ENCODE measurements around the gene TIMP2. TPM values are rescaled to one million over a fixed set of nuclear protein-coding genes. Genes with fewer than 3 reads are reported as not detected.
"Not testable (repeated sequence)": the region's sequence is repeated elsewhere in the genome, so short reads cannot be mapped to it uniquely, and the experiment has no call there.

Gene TIMP2
- total and polyA plus RNA-seq, 4 experiments from 2014 or later: 0.22 to 6.0 (median 5.9) TPM; not detected in 1

DNA sequence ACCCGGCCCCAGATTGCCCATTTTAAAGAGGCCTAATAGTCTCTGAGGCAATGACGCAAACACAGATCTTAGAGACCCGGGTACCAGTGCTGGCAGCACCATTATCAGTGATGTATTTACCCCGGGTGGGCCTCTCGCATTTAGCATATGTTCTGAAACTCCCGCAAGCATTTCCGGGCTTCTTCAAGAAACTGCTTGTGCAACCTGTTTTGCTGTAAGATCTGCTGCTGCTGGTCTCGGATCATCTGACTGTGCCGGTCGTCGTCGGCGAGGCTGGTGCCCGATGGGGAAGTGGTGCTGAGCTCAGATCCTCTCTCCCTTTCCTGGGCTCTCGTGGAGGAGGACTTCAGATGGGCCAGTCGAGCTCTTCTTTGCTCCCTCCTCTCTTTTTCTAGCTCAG, 34.7 kb downstream of the TIMP2 start:
- peak overlapping the region; percentile 74 to 93 (median 91) for H3K27ac Mint-ChIP-seq
- peaks cover 15 to 33% (median 26%) of the 10 kb centered on the region in 4 donors for H3K4me1 Mint-ChIP-seq
- ChIA-PET POLR2A (ENCODE audit: partially characterized antibody) (interaction anchor here (0.6 to 1.2 kb wide), 5 partner anchors 25 to 215 kb away, joined by 3 to 4 read pairs (median 3); no protein-coding TSS in a partner anchor), CTCF (ENCODE audit: partially characterized antibody) (interaction anchor here (1.5 to 4.5 kb wide), 2 partner anchors 25 to 37 kb away, joined by 7 to 18 read pairs; no protein-coding TSS in a partner anchor)
- H3K4me1 ChIP-seq (ENCODE audit: insufficient read depth, low read length): peaks cover 27% of the 10 kb centered on the region
- peaks cover 2 to 11% of the 10 kb centered on the region in 2 donors for H3K27me3 Mint-ChIP-seq
- no peaks in the 10 kb centered on the region for H3K36me3 Mint-ChIP-seq
- intact Hi-C loops (cut with micrococcal nuclease): no loop called here
- H3K27me3 ChIP-seq (ENCODE audit: insufficient read depth, low read length): no peaks in the 10 kb centered on the region
- no peak overlapping the region for H3K4me3 ChIP-seq (ENCODE audit: low read length in 2 of 2)
- H3K36me3 ChIP-seq (ENCODE audit: insufficient read depth, low read length): no peaks in the 10 kb centered on the region
- H3K4me3 Mint-ChIP-seq: peak overlapping the region in 5 of 8 donors; percentile 35 to 76 (median 57)
- no peaks in the 10 kb centered on the region for H3K9me3 ChIP-seq (ENCODE audit: control insufficient read depth in 1 of 2, low read length in 2 of 2)
- no peak overlapping the region for H3K27ac ChIP-seq (ENCODE audit: low read depth, low read length)
- peaks cover 0 to 3% (median 0%) of the 10 kb centered on the region in 8 donors for H3K9me3 Mint-ChIP-seq
- DNase-seq: peak; percentile 60 to 71 (median 63)

DNA sequence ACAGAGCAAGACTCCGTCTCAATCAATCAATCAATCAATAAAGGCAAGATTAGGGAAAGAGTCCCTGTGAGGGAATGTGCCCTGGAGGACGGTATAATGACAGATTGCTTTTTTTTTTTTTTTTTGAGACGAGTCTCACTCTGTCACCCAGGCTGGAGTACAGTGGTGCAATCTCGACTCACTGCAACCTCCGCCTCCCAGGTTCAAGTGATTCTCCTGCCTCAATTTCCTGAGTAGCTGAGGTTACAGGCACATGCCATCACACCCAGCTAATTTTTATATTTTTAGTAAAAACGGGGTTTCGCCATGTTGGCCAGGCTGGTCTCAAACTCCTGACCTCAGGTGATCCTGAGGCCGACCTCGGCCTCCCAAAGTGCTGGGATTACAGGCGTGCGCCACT, 35.1 kb downstream of the TIMP2 start:
- H3K27me3 ChIP-seq (ENCODE audit: insufficient read depth, low read length); H3K36me3 Mint-ChIP-seq; intact Hi-C loops (cut with micrococcal nuclease); H3K9me3 Mint-ChIP-seq; DNase-seq; H3K27ac ChIP-seq (ENCODE audit: low read depth, low read length); H3K36me3 ChIP-seq (ENCODE audit: insufficient read depth, low read length); H3K4me3 ChIP-seq (ENCODE audit: low read length in 2 of 2); H3K9me3 ChIP-seq (ENCODE audit: control insufficient read depth in 1 of 2, low read length in 2 of 2): not testable (repeated sequence)
- peaks cover 2 to 11% of the 10 kb centered on the region in 2 donors for H3K27me3 Mint-ChIP-seq
- peak overlapping the region in 6 of 7 donors; percentile 74 to 93 (median 90) for H3K27ac Mint-ChIP-seq
- ChIA-PET CTCF (ENCODE audit: partially characterized antibody) (interaction anchor here (1.5 to 4.5 kb wide), 2 partner anchors 25 to 38 kb away, joined by 7 to 18 read pairs; no protein-coding TSS in a partner anchor), POLR2A (ENCODE audit: partially characterized antibody) (interaction anchor here (0.6 to 1.2 kb wide), 3 partner anchors 46 to 214 kb away, joined by 3 to 4 read pairs (median 3); no protein-coding TSS in a partner anchor)
- H3K4me1 ChIP-seq (ENCODE audit: insufficient read depth, low read length): peaks cover 27% of the 10 kb centered on the region
- peak overlapping the region in 4 of 8 donors; percentile 5 to 76 (median 60) for H3K4me3 Mint-ChIP-seq
- peaks cover 15 to 33% (median 26%) of the 10 kb centered on the region in 4 donors for H3K4me1 Mint-ChIP-seq

DNA sequence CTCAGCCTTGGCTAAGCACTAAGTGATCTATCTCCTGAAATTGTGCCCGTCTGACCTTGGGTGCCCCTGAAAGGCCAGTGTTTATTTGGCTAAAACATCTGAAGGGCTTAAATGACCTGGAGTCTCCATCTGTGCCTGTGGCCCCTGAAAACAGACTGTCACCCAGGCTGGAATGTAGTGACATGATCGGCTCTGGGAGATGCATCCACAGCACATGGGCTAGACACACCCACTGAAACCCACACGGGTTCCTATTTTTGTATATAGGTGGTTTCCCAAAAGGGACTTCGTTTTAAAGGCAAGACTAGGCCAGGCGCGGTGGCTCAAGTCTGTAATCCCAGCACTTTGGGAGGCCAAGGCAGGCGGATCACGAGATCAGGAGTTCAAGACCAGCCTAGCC, 35.7 kb downstream of the TIMP2 start:
- no peaks in the 10 kb centered on the region for H3K36me3 Mint-ChIP-seq
- intact Hi-C loops (cut with micrococcal nuclease): no loop called here
- peak overlapping the region in 6 of 7 donors; percentile 34 to 93 (median 90) for H3K27ac Mint-ChIP-seq
- peaks cover 27% of the 10 kb centered on the region for H3K4me1 ChIP-seq (ENCODE audit: insufficient read depth, low read length)
- H3K27me3 ChIP-seq (ENCODE audit: insufficient read depth, low read length): no peaks in the 10 kb centered on the region
- peak overlapping the region in 5 of 8 donors; percentile 17 to 65 (median 55) for H3K4me3 Mint-ChIP-seq
- no peaks in the 10 kb centered on the region for H3K9me3 ChIP-seq (ENCODE audit: control insufficient read depth in 1 of 2, low read length in 2 of 2)
- peaks cover 0 to 3% (median 0%) of the 10 kb centered on the region in 8 donors for H3K9me3 Mint-ChIP-seq
- peaks cover 15 to 33% (median 26%) of the 10 kb centered on the region in 4 donors for H3K4me1 Mint-ChIP-seq
- DNase-seq: no peak
- H3K36me3 ChIP-seq (ENCODE audit: insufficient read depth, low read length): no peaks in the 10 kb centered on the region
- CTCF ChIA-PET (ENCODE audit: partially characterized antibody): interaction anchor here (1.5 to 4.5 kb wide), 2 partner anchors 24 to 38 kb away, joined by 7 to 18 read pairs; no protein-coding TSS in a partner anchor
- POLR2A ChIA-PET (ENCODE audit: partially characterized antibody): interaction anchor here (0.6 kb wide), 1 partner anchor 214 kb away, joined by 3 read pairs; no protein-coding TSS in a partner anchor
- H3K4me3 ChIP-seq (ENCODE audit: low read length in 2 of 2): no peak overlapping the region
- no peak overlapping the region for H3K27ac ChIP-seq (ENCODE audit: low read depth, low read length)
- H3K27me3 Mint-ChIP-seq: peaks cover 2 to 11% of the 10 kb centered on the region in 2 donors

DNA sequence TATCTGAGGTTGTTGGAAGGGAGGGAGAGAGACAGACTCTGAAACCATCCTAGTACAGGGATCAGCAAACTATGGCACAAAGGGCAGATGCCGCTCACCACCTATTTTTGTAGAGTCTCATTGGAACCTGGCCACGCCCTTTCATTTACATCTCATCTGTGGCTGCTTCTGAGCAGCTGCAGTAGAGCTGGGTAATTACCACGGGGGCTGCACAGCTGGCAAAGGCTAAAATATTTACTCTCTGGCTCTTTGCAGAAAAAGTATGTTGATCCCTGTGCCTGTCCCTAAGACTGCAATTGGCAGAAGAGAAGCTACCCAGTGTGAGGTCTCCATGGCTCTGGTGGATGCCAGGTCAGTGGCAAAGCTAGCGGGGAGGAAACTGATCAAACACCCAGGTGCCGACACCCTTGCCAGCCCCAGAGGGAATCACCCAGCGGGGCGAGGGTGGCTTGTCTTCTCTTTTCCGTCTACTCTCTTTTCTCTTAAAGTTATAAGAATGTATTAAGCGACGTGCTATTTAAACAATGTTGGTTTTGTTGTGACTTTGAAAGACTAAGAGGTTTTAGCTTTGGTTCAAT, 36.2 kb downstream of the TIMP2 start:
- intact Hi-C loops (cut with micrococcal nuclease): no loop called here
- peak overlapping the region; percentile 34 to 93 (median 89) for H3K27ac Mint-ChIP-seq
- H3K9me3 Mint-ChIP-seq: peaks cover 0 to 3% (median 0%) of the 10 kb centered on the region in 8 donors
- no peaks in the 10 kb centered on the region for H3K27me3 ChIP-seq (ENCODE audit: insufficient read depth, low read length)
- peak overlapping the region in 6 of 8 donors; percentile 11 to 65 (median 56) for H3K4me3 Mint-ChIP-seq
- no peaks in the 10 kb centered on the region for H3K9me3 ChIP-seq (ENCODE audit: control insufficient read depth in 1 of 2, low read length in 2 of 2)
- H3K4me1 Mint-ChIP-seq: peaks cover 15 to 33% (median 26%) of the 10 kb centered on the region in 4 donors
- H3K27me3 Mint-ChIP-seq: peaks cover 2 to 11% of the 10 kb centered on the region in 2 donors
- H3K36me3 ChIP-seq (ENCODE audit: insufficient read depth, low read length): no peaks in the 10 kb centered on the region
- no peaks in the 10 kb centered on the region for H3K36me3 Mint-ChIP-seq
- CTCF ChIA-PET (ENCODE audit: partially characterized antibody): interaction anchor here (4.5 kb wide), 1 partner anchor 24 kb away, joined by 18 read pairs; no protein-coding TSS in a partner anchor
- POLR2A ChIA-PET (ENCODE audit: partially characterized antibody): interaction anchor here (0.7 kb wide), 1 partner anchor 82 kb away, joined by 3 read pairs; no protein-coding TSS in a partner anchor
- H3K4me3 ChIP-seq (ENCODE audit: low read length in 2 of 2): no peak overlapping the region
- DNase-seq: no peak
- H3K4me1 ChIP-seq (ENCODE audit: insufficient read depth, low read length): peaks cover 27% of the 10 kb centered on the region
- no peak overlapping the region for H3K27ac ChIP-seq (ENCODE audit: low read depth, low read length)

DNA sequence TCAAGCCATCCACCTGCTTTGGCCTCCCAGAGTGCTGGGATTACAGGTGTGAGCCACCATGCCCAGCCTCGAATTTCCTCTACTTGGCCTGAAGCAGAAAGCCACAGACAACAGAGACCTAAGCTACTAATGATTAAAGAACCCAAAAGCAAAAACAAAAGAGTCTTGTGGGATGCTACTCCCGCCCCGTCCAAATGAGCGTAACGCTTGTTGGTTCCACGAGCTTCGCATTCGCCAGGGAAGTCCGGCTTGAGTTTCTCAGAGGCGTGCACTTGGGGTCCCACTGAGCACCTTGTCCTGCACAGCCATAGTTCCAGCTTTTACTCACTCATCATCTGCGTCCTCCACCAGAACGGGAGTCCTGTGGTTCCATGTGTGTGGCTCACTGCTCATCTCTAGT, 38.2 kb downstream of the TIMP2 start:
- Histone ChIP-seq H3K36me3 (ENCODE audit: insufficient read depth, low read length) (no peaks in the 10 kb centered on the region), H3K9me3 (ENCODE audit: control insufficient read depth in 1 of 2, low read length in 2 of 2) (no peaks in the 10 kb centered on the region), H3K4me3 (ENCODE audit: low read length in 2 of 2) (no peak overlapping the region), H3K27me3 (ENCODE audit: insufficient read depth, low read length) (no peaks in the 10 kb centered on the region), H3K4me1 (ENCODE audit: insufficient read depth, low read length) (peaks cover 27% of the 10 kb centered on the region), H3K27ac (ENCODE audit: low read depth, low read length) (no peak overlapping the region)
- ChIA-PET POLR2A (ENCODE audit: partially characterized antibody) (no interaction called here), CTCF (ENCODE audit: partially characterized antibody) (interaction anchor here (1.6 kb wide), 1 partner anchor 21 kb away, joined by 6 read pairs; no protein-coding TSS in a partner anchor)
- Mint-ChIP-seq H3K27me3 (peaks cover 4 to 11% of the 10 kb centered on the region in 2 donors), H3K4me1 (peaks cover 8 to 37% (median 25%) of the 10 kb centered on the region in 4 donors), H3K4me3 (no peak overlapping the region), H3K36me3 (no peaks in the 10 kb centered on the region), H3K9me3 (no peaks in the 10 kb centered on the region), H3K27ac (no peak overlapping the region)
- DNase-seq: no peak
- intact Hi-C loops (cut with micrococcal nuclease): no loop called here

DNA sequence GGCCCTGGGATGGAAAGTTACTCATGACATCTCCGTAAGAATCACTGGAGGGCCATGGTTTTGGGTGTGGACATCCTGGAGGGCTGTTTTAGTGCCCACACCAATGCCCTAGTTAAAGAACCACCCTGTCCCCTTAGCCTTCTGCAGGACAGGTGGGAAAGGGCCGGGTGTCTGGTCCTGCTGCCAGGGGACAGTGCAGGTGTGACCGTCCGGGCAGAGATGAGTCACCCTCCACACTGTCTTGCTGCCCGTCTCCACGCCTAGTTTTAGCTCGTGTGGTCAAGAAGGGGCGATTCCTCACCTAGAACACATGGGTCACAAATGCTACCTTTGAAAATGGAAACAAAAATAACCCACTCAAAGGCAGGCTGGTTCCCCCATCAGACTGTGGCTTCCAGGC, 39.2 kb downstream of the TIMP2 start:
- no peak for DNase-seq
- H3K27ac ChIP-seq (ENCODE audit: low read depth, low read length): no peak overlapping the region
- no peaks in the 10 kb centered on the region for H3K9me3 ChIP-seq (ENCODE audit: control insufficient read depth in 1 of 2, low read length in 2 of 2)
- ChIA-PET POLR2A (ENCODE audit: partially characterized antibody) (no interaction called here), CTCF (ENCODE audit: partially characterized antibody) (no interaction called here)
- intact Hi-C loops (cut with micrococcal nuclease): no loop called here
- peaks cover 20% of the 10 kb centered on the region for H3K4me1 ChIP-seq (ENCODE audit: insufficient read depth, low read length)
- no peaks in the 10 kb centered on the region for H3K9me3 Mint-ChIP-seq
- H3K36me3 ChIP-seq (ENCODE audit: insufficient read depth, low read length): no peaks in the 10 kb centered on the region
- H3K4me3 Mint-ChIP-seq: no peak overlapping the region
- no peak overlapping the region for H3K4me3 ChIP-seq (ENCODE audit: low read length in 2 of 2)
- no peaks in the 10 kb centered on the region for H3K36me3 Mint-ChIP-seq
- H3K27me3 Mint-ChIP-seq: peaks cover 4 to 11% of the 10 kb centered on the region in 2 donors
- H3K27me3 ChIP-seq (ENCODE audit: insufficient read depth, low read length): no peaks in the 10 kb centered on the region
- H3K27ac Mint-ChIP-seq: no peak overlapping the region
- H3K4me1 Mint-ChIP-seq: peaks cover 8 to 28% (median 17%) of the 10 kb centered on the region in 4 donors

Data from CD4-positive, alpha-beta memory T cell (primary cell).